Measurements from ENCODE around the gene UPF1. TPM values are rescaled to one million over a fixed set of nuclear protein-coding genes. Genes with fewer than 3 reads are reported as not detected.

UPF1 gene
- total and polyA plus RNA-seq, 10 donors, result 31.2 to 161 (median 84.4) TPM

DNA sequence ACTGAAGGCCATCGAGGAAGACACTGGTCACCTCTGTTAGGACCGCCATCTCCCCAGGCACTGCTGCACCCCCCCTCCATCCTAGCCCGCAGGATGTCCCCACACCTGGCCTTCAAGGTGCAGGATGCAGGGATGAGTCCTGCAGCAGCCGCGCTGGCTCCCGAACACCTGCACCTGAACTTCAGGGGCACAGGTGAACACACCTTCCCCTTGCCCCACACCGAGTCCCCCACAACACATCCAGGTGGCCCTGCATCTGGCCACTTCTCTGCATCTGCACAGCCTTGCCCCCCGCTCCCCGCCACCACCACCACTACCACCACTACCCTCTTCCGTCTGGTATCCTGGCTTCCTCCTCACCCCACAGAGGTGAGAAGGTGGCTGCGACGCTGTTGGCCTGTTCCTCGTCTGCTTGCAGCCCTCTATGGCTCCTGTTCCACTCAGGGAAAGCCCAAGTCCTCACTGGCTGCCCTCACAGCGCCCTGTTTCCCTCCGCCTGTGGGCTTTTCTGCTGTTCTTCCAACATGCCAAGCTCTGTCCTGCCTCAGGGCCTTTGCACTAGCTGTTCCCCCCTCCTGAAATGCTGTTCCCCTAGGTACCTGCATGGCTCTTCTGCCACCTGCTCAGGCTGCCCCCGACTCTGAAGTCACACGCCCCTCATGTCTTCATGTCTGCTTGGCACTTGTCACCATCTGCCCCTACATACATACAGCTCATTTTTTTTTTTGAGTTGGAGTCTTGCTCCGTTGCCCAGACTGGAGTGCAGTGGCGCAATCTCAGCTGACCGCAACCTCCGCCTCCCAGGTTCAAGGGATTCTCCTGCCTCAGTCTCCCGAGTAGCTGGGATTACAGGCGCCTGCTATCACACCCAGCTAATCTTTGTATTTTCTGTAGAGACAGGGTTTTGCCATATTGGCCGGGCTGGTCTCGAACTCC lies 65.6 kb downstream of the UPF1 start:
- Histone ChIP-seq H3K9me3 (no peaks in the 10 kb centered on the region), H3K27ac (no peak overlapping the region), H3K36me3 (peaks cover 0 to 44% (median 31%) of the 10 kb centered on the region in 6 donors), H3K27me3 (replicated peaks in 1 of 7) (peaks cover 4 to 51% (median 28%) of the 10 kb centered on the region in 7 donors), H3K4me3 (no peak overlapping the region), H3K4me1 (peaks cover 7 to 29% (median 17%) of the 10 kb centered on the region in 6 donors)
- intact Hi-C loops (cut with DNase I; ENCODE audit: low total_unique reads), result no loop called here
- 83 to 89% (median 88%) methylated on average over 20 to 25 of the region's 25 CpGs for WGBS, 5 donors
- TF ChIP-seq, protein P1, sequence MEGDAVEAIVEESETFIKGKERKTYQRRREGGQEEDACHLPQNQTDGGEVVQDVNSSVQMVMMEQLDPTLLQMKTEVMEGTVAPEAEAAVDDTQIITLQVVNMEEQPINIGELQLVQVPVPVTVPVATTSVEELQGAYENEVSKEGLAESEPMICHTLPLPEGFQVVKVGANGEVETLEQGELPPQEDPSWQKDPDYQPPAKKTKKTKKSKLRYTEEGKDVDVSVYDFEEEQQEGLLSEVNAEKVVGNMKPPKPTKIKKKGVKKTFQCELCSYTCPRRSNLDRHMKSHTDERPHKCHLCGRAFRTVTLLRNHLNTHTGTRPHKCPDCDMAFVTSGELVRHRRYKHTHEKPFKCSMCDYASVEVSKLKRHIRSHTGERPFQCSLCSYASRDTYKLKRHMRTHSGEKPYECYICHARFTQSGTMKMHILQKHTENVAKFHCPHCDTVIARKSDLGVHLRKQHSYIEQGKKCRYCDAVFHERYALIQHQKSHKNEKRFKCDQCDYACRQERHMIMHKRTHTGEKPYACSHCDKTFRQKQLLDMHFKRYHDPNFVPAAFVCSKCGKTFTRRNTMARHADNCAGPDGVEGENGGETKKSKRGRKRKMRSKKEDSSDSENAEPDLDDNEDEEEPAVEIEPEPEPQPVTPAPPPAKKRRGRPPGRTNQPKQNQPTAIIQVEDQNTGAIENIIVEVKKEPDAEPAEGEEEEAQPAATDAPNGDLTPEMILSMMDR (IDR thresholded peaks at IDR 0.05 in 8 of 11, conservative IDR thresholded peaks at IDR 0.05 in 3 of 11), result no peak
- TF ChIP-seq POLR2A (IDR thresholded peaks at IDR 0.05) (no peak), POLR2AphosphoS5 (IDR thresholded peaks at IDR 0.05) (no peak)
- DNase-seq, result peak; percentile 61

DNA sequence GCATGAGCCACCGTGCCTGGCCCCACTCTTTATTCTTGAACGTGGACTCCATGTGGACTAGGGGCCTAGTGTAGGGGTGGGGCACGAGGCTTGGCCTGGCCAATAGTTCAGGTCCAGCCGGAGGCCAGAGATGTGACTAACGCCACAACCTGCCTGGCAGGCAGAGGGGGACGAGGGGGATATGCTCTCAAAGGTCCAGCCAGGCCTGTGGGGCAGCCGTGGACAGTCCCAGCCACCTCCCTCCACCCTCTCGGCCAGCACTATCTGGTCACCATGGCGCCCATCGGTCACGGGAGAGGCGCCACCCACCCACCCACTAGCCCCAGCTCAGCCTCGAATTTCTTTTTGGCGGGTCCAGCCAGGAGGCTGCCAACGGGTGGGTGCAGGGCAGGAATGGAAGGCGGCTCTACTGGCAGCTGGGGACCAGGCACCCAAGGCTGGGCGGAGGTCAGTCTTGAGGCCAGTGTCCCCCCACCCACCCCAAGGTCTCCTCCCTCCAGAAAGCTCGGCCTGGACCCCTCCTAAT lies 66.4 kb downstream of the UPF1 start:
- Histone ChIP-seq H3K4me3 (no peak overlapping the region), H3K9me3 (no peaks in the 10 kb centered on the region), H3K36me3 (peaks cover 0 to 50% (median 35%) of the 10 kb centered on the region in 6 donors), H3K27ac (no peak overlapping the region), H3K4me1 (peaks cover 7 to 29% (median 17%) of the 10 kb centered on the region in 6 donors), H3K27me3 (replicated peaks in 1 of 7) (peaks cover 4 to 43% (median 28%) of the 10 kb centered on the region in 7 donors)
- intact Hi-C loops (cut with DNase I; ENCODE audit: low total_unique reads), result no loop called here
- peak; percentile 73 for DNase-seq
- 68 to 87% (median 79%) methylated on average over 8 to 18 of the region's 18 CpGs for WGBS, 5 donors
- TF ChIP-seq POLR2AphosphoS5 (IDR thresholded peaks at IDR 0.05), result peak in 1 of 3 donors; percentile 3
- TF ChIP-seq, protein P1 (IDR thresholded peaks at IDR 0.05 in 8 of 11, conservative IDR thresholded peaks at IDR 0.05 in 3 of 11), result no peak

DNA sequence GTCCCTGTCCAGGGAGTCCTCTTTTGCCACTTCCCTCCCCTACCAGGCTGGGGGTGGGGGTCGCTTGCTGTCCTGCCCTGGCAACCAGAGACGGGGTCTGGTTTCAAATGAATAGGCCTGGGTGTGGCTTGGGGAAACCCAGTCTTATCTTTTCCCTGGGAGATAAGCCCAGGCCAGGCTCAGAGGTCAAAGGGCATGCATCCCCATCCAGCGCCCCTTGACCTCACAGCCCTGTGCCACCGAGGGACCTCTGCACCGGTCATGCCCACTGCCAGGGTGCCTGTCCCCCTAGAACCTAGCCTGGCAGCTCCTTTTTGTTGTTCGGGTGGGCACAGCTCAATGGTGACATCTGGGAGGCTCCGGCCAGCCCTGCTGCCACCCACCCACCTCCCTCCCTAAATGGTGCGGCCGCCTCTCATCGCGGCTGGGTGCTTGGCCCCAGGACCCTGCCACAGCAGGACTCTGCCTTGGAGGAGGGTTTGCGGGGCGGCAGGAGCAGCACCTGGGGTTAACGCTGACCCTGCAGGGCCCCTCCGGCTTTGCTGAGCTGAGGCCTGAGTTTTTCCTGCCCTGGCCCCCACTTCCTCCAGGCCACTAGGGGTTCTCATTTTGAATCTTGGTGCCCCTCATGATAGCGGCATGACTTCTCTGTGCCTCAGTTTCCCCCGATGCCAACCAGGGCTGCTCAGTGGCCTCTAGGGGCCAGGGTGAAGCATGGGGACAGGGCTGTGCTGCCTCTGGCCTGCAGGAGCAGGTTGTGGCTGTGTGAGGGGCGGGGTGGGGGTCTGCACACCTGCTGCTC lies 67.0 kb downstream of the UPF1 start:
- peak; percentile 51 for DNase-seq
- intact Hi-C loops (cut with DNase I; ENCODE audit: low total_unique reads), result no loop called here

More for the DNA sequence above, 67.0 kb downstream of the UPF1 start:
- Histone ChIP-seq H3K27ac (no peak overlapping the region), H3K27me3 (replicated peaks in 1 of 7) (peaks cover 4 to 36% (median 28%) of the 10 kb centered on the region in 7 donors), H3K4me3 (no peak overlapping the region), H3K36me3 (peaks cover 0 to 56% (median 41%) of the 10 kb centered on the region in 6 donors), H3K4me1 (peaks cover 7 to 29% (median 17%) of the 10 kb centered on the region in 6 donors), H3K9me3 (no peaks in the 10 kb centered on the region)
- WGBS, 5 donors, result 80 to 88% (median 86%) methylated on average over 8 to 18 of the region's 18 CpGs
- TF ChIP-seq, protein P1 (IDR thresholded peaks at IDR 0.05 in 8 of 11, conservative IDR thresholded peaks at IDR 0.05 in 3 of 11), result no peak
- TF ChIP-seq POLR2A (IDR thresholded peaks at IDR 0.05) (no peak), POLR2AphosphoS5 (IDR thresholded peaks at IDR 0.05) (peak in 2 of 3 donors; percentile 15 to 66)

Data from spleen (tissue), 11 donors.